GM18498 (cell line): ENCODE measurements around the gene PET100.

ENCODE experiments used
- ATAC-seq: cut with Tn5 transposase; IDR thresholded peaks from one replicate; pipeline ENCODE4 v1.9.1; 2021; ENCODE audit warnings: mild to moderate bottlenecking, moderate library complexity; ENCODE audit not compliant: unreplicated experiment

The PET100 gene

GRCh38 chr19:7611541-7612279 lies 17.9 kb upstream of the PET100 start:
- no peak for ATAC-seq

GRCh38 chr19:7612282-7613274 lies 17.0 kb upstream of the PET100 start:
- no peak for ATAC-seq

- ATAC-seq = no peak
Observed at GRCh38 chr19:7614859-7615741, 14.5 kb upstream of the PET100 start.

DNA sequence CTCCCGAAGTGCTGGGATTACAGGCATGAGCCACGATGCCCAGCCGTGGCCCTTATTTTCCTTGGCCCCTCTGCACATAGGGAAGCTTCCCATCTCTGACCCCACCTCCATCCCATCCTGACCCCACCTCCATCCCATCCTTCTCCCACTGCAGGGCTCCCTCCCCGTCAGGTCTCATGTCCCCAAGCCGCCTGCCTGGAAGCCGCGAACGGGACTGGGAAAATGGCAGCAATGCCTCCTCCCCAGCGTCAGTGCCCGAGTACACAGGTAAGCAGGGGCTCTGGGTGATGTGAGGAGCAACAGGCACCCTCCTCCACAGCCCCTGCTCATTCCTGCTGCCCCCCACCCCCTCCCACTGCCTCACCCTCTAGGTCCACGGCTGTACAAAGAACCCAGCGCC lies 12.4 kb upstream of the PET100 start:
- no peak for ATAC-seq

DNA sequence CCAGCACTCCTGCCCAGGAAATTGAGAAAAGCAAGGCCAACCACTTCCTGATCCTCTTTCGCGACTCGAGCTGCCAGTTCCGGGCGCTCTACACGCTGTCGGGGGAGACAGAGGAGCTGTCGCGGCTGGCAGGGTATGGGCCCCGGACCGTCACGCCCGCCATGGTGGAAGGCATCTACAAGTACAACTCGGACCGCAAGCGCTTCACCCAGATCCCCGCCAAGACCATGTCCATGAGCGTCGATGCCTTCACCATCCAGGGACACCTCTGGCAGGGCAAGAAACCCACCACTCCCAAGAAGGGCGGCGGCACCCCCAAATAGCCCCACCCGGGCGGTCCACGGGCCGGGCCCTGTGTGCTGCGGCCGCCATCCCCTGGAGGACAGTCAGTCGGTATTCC lies 11.9 kb upstream of the PET100 start:
- no peak for ATAC-seq

DNA sequence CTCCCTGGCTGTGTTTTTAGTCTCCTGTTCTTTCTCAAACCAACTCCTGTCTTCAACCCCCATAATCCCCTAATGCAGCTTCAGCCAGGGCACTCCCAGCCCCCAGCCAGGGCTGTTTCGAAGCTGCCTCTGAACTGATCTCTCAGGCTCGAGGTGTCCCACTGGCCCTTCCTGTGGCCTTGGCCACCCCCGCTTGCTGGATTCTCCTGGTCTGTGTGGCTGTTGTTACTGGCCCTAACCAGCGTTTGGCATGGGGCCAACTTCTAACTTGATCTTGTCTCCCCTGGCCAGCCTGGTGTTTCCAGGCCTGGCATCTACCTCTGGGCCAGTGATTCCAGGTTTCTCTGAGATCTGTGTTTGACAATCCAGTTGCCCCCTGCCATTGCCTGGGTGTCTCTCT lies 11.2 kb upstream of the PET100 start:
- ATAC-seq = no peak

DNA sequence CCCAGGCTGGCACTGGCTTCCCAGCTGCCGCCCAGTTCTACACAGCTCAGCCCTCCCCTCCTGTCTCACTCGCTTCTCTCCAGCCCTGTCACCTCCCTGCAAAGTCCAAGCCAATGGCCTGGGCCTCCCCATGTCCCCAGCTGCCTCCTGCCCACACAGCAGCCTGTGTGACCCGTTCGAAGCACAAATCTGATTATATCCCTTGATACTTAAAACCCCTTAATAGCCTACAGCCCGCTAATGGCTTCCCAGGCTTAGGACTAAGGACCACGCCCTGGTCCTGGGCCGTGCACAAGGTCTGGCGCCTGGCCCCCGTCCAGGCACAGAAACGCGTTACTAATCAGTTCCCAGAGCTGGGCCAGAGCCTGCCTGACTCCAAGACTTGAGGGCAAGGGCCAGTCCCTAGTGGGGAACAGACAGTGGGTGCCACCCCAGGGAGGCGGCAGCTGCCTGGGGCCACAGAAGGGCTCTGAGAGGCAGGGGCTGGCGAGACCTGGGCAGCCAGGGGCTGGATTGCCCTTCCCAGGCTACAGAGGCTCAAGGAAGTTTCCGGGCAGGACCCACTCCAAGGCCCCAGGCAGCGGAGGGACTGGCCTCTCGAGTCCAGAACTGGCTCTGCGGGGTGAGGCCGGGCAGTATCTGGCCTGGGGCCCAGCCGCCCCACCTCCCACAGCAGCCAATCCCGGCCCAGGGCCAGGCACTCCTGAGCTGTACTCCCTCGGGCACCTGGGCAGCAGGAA lies 10.7 kb upstream of the PET100 start:
- ATAC-seq = no peak

DNA sequence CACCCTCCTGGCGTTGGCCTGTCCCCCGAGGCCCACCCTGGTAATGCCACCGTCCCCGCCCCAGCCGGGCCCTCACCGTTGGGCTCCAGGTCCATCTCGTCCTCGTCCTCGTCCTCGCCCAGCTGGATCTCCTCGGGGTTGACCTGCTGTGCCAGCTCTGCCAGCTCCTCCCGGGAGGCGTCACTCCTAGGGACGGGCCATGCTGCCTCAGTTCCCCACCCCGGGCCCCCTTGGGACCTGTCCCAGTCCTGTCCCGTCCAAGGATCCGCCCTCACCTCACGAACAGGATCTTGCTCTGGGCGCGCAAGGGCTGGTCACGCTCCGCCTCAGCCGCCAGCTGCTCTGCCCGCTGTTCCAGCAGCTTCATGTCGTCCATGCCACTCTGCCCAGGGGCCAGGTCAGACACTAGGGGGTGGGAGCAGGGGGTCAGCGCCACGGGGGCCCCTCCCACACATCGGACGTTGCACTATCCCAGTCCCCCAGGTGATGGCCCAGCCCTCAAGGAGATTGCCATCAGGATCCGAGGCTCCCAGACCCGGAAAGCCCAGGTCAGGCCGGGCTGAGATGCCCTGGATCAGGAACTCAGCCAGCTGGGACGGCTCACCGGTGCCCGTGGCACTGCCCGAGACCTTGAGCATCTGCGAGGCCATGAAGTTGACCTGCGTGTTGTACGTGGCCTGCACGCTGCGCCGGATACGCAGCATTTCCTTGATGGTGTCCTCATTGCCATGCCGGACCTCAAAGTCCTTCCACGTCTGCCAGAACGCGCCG lies 9.7 kb upstream of the PET100 start:
- no peak for ATAC-seq

DNA sequence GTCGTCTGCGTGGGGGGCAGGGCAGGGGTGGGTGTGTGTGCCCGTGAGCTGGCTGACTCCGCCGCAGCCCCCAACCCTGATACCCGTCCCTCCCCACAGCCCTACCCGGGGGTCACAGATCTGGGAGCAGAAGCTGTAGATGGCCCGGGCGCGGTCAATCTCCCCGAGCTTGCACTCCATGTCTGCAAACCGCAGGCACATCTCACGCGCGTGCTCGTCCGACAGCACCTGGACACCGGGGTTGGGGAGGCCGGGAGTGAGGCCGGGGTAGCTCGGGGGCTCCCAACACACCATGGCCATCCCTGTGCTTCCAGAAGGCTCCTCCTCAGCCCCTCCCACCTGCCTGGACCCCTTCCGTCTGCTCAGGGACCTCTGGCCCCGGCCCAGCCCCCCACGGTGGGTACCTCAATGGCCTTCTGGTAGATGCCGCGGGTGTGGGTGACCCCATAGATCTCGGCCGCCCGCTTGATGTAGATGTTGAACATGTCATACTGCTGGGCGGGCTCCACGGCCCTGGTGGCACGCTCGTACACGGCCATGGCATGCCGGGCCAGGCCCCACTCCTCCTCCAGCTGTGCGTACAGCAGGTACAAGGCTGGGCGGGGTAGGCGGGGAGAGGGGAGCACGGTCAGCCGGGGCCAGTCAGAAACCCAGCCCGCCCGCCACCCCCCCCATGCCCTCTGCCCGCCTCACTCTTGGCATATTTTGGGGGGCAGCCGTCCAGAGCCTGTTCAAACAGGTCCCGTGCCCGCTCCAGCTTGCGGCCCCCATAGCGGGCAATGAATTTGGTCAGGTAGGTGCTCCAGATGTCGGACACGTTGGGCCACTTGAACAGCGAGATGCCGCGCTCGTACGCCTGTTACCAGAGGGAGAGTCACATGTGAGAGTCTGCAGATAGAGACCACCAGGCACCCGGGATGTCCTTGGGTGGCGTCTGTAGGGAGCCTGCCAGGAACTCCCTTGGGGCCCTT lies 8.9 kb upstream of the PET100 start:
- ATAC-seq = no peak

DNA sequence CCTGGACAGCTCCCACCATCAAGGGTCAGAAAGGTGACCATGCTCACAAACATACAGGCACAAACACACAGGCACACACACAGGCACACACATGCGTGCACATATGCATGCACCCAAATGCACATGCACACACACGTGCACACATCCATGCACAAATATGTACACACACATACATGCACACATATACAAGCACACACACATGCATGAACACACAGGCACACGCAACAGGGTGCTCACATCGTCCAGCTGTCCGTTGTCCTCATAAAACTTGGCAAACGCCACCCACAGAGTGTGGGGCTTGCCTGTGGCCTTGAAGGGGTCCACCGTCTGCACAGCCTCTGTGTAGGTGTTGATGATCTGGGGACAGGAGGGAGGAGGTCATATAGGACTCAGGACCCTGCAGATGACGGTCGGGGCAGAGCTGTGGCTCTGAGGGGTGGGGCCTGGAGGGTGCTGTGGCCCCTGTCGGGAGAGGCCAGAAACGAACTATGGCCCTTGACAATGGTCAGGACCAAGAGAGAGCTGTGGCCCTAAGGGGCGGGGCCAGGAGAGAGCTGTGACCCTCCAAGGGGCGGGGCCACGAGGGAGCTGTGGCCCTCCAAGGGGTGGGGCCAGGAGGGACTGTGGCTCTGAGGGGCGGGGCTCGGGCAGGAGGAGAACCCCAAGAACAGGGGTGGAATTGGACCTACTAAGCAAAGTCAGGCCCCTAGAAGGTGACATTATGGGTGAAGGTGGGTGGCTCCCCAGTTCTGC lies 6.5 kb upstream of the PET100 start:
- no peak for ATAC-seq

- ATAC-seq = no peak
Observed at GRCh38 chr19:7623725-7624603, 5.6 kb upstream of the PET100 start.

GRCh38 chr19:7624810-7625209 lies 4.8 kb upstream of the PET100 start:
- ATAC-seq = no peak

GRCh38 chr19:7625763-7626372 lies 3.7 kb upstream of the PET100 start:
- ATAC-seq = no peak

DNA sequence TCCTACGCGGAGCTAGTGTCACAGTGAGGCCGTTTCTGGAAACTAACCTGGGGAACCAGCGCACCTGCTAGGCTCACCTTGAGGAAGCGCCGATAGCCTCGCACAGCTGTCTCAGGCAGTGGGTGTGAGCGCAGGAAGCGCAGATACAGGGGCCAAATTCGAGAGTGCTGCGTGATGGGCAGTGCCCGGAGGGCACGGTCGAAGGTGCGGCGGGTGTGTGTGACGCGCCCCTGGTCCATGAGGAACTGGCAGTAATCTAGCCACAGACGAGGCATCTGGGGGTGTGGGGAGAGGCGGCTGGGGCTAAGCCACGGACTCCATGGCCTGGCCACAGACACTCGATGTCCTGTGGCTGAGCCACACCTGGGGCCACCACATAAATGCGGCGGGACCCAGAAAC lies 2.4 kb upstream of the PET100 start:
- ATAC-seq = no peak

- no peak for ATAC-seq
Observed at GRCh38 chr19:7628589-7629311, 843 bp upstream of the PET100 start.

DNA sequence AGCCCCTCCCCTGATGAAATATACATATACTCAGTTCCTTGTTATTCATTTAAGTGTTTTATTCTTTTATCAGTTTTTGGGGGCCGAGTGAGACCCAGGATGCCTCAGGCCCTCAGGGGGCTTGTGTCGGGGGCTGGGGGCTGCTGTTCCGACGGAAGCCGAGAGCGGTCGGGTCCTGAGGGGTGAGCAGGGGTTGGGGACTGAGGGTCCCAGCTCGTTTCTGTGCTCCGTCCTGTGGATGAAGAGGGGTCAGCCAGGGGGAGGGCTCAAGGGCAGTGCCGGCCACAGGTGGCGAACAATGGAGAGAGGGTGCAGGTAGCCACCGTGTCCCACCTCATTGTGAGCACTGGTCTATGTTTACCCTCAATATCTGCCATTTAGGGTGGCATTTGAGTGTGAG lies 2.0 kb downstream of the PET100 start:
- no peak for ATAC-seq
